Activated CD8-positive, alpha-beta T cell treated with anti-CD3 and anti-CD28 coated beads, Interleukin-2, amount 10 ng/mL, durations not matched to agents 7 days and 5 days (primary cell): Measurements from ENCODE around the gene SMIM44. TPM values are rescaled to one million over a fixed set of nuclear protein-coding genes. Genes with fewer than 3 reads are reported as not detected.

Experiments used
- ATAC-seq: fragments of 150-1000 bp; cut with Tn5 transposase; one replicate; pipeline ENCODE4 v1.10.0; 2021; ENCODE audit warnings: moderate library complexity
- CTCF ChIA-PET: fragments of 350-600 bp; sonication (Branson Sonifier 250); formaldehyde crosslinking; loops from one replicate; lab custom pipeline; 2021; ENCODE audit warnings: antibody characterized with exemption; lab: Charles Lee
- POLR2A ChIA-PET: fragments of 350-600 bp; sonication (Branson Sonifier 250); formaldehyde crosslinking; loops from one replicate; lab custom pipeline; 2021; ENCODE audit warnings: antibody characterized with exemption; lab: Charles Lee
- DNase-seq: peaks from one replicate; pipeline ENCODE4 v3.0.0-alpha.2; 2020
- H3K27ac Mint-ChIP-seq: one replicate; pipeline ENCODE4 v1.8.0; 2021; ENCODE audit warnings: mild to moderate bottlenecking, mixed read lengths
- H3K27me3 Mint-ChIP-seq: one replicate; pipeline ENCODE4 v1.8.0; 2021; ENCODE audit warnings: low read depth, mixed read lengths
- H3K36me3 Mint-ChIP-seq: one replicate; pipeline ENCODE4 v1.8.0; 2021; ENCODE audit warnings: low read depth, mixed read lengths
- H3K4me1 Mint-ChIP-seq: one replicate; pipeline ENCODE4 v1.8.0; 2021; ENCODE audit warnings: low read depth, mixed read lengths
- H3K4me3 Mint-ChIP-seq: one replicate; pipeline ENCODE4 v1.8.0; 2021; ENCODE audit warnings: mild to moderate bottlenecking, mixed read lengths
- H3K9me3 Mint-ChIP-seq: one replicate; pipeline ENCODE4 v1.8.0; 2022; ENCODE audit warnings: mixed read lengths; ENCODE audit not compliant: insufficient read depth
- total RNA-seq, 2 experiments: library from RNA; stranded (reverse); gene quantifications; one replicate each; pipeline ENCODE4 v1.2.3, GENCODE V29; 2021

The SMIM44 gene
- total RNA-seq, 2 experiments from 2014 or later: not detected

GRCh38 chr19:3479834-3480215 lies 3.4 kb downstream of the SMIM44 start:
- no peak overlapping the region for H3K27ac Mint-ChIP-seq
- DNase-seq (peak; percentile 56), ATAC-seq (peak; percentile 25)
- H3K4me1 Mint-ChIP-seq: peaks cover 16% of the 10 kb centered on the region
- no peaks in the 10 kb centered on the region for H3K36me3 Mint-ChIP-seq
- CTCF ChIA-PET: interaction anchor here (0.5 to 1.4 kb wide), 5 partner anchors 8 to 548 kb away, joined by 3 to 12 read pairs (median 3); no protein-coding TSS in a partner anchor
- POLR2A ChIA-PET: interaction anchor here (0.9 to 1.2 kb wide), 3 partner anchors 15 to 27 kb away, joined by 4 to 5 read pairs (median 5); partner anchors contain the start of genes DOHH and FZR1
- H3K9me3 Mint-ChIP-seq: no peaks in the 10 kb centered on the region
- H3K4me3 Mint-ChIP-seq: no peak overlapping the region
- H3K27me3 Mint-ChIP-seq: no peaks in the 10 kb centered on the region

- Mint-ChIP-seq H3K4me3 (peak overlapping the region; percentile 68), H3K27ac (peak overlapping the region; percentile 87), H3K9me3 (no peaks in the 10 kb centered on the region), H3K4me1 (peaks cover 16% of the 10 kb centered on the region), H3K36me3 (no peaks in the 10 kb centered on the region), H3K27me3 (no peaks in the 10 kb centered on the region)
- ATAC-seq: peak; percentile 64
- ChIA-PET CTCF (interaction anchor here (0.5 to 1.4 kb wide), 5 partner anchors 9 to 548 kb away, joined by 3 to 12 read pairs (median 3); no protein-coding TSS in a partner anchor), POLR2A (interaction anchor here (0.7 to 1.2 kb wide), 4 partner anchors 15 to 411 kb away, joined by 4 to 5 read pairs (median 5); partner anchors contain the start of genes DOHH and FZR1)
- DNase-seq: peak; percentile 84
Measured at GRCh38 chr19:3479177-3479833, 3.9 kb downstream of the SMIM44 start.

GRCh38 chr19:3478409-3479176 lies 4.6 kb downstream of the SMIM44 start:
- peak; percentile 65 for DNase-seq
- H3K27me3 Mint-ChIP-seq: no peaks in the 10 kb centered on the region
- ChIA-PET CTCF (interaction anchor here (0.9 to 1.4 kb wide), 3 partner anchors 9 to 174 kb away, joined by 3 to 12 read pairs (median 3); no protein-coding TSS in a partner anchor), POLR2A (interaction anchor here (0.7 to 1.2 kb wide), 4 partner anchors 16 to 411 kb away, joined by 4 to 5 read pairs (median 5); partner anchors contain the start of genes DOHH and FZR1)
- H3K4me3 Mint-ChIP-seq: peak overlapping the region; percentile 68
- H3K36me3 Mint-ChIP-seq: no peaks in the 10 kb centered on the region
- H3K9me3 Mint-ChIP-seq: no peaks in the 10 kb centered on the region
- peaks cover 16% of the 10 kb centered on the region for H3K4me1 Mint-ChIP-seq
- peak; percentile 40 for ATAC-seq
- peak overlapping the region; percentile 87 for H3K27ac Mint-ChIP-seq

GRCh38 chr19:3477951-3478350 lies 5.3 kb downstream of the SMIM44 start:
- CTCF ChIA-PET: no interaction called here

GRCh38 chr19:3477506-3477905 lies 5.7 kb downstream of the SMIM44 start:
- CTCF ChIA-PET: no interaction called here
- no peaks in the 10 kb centered on the region for H3K9me3 Mint-ChIP-seq
- ATAC-seq (no peak), DNase-seq (no peak)
- H3K36me3 Mint-ChIP-seq: no peaks in the 10 kb centered on the region
- no peak overlapping the region for H3K27ac Mint-ChIP-seq
- no peaks in the 10 kb centered on the region for H3K27me3 Mint-ChIP-seq
- peaks cover 16% of the 10 kb centered on the region for H3K4me1 Mint-ChIP-seq
- H3K4me3 Mint-ChIP-seq: no peak overlapping the region
- POLR2A ChIA-PET: no interaction called here

More at GRCh38 chr19:3477951-3478350, 5.3 kb downstream of the SMIM44 start:
- DNase-seq: no peak
- Mint-ChIP-seq H3K27ac (peak overlapping the region; percentile 40), H3K27me3 (no peaks in the 10 kb centered on the region), H3K36me3 (no peaks in the 10 kb centered on the region), H3K4me1 (peaks cover 16% of the 10 kb centered on the region), H3K4me3 (no peak overlapping the region), H3K9me3 (no peaks in the 10 kb centered on the region)
- no peak for ATAC-seq
- POLR2A ChIA-PET: no interaction called here

GRCh38 chr19:3476830-3477229 lies 6.4 kb downstream of the SMIM44 start:
- ATAC-seq (no peak), DNase-seq (no peak)
- Mint-ChIP-seq H3K27ac (no peak overlapping the region), H3K36me3 (no peaks in the 10 kb centered on the region), H3K4me1 (peaks cover 16% of the 10 kb centered on the region), H3K9me3 (no peaks in the 10 kb centered on the region), H3K4me3 (no peak overlapping the region), H3K27me3 (no peaks in the 10 kb centered on the region)
- ChIA-PET CTCF (no interaction called here), POLR2A (no interaction called here)

- Mint-ChIP-seq H3K27ac (no peak overlapping the region), H3K4me3 (no peak overlapping the region), H3K9me3 (no peaks in the 10 kb centered on the region), H3K4me1 (peaks cover 16% of the 10 kb centered on the region), H3K36me3 (no peaks in the 10 kb centered on the region), H3K27me3 (no peaks in the 10 kb centered on the region)
- DNase-seq (no peak), ATAC-seq (no peak)
- CTCF ChIA-PET: no interaction called here
- POLR2A ChIA-PET: no interaction called here
Measured at GRCh38 chr19:3475449-3475848, 7.8 kb downstream of the SMIM44 start.

GRCh38 chr19:3474614-3475013 lies 8.6 kb downstream of the SMIM44 start:
- DNase-seq: no peak
- Mint-ChIP-seq H3K4me1 (peaks cover 16% of the 10 kb centered on the region), H3K36me3 (no peaks in the 10 kb centered on the region), H3K4me3 (no peak overlapping the region), H3K9me3 (no peaks in the 10 kb centered on the region), H3K27me3 (no peaks in the 10 kb centered on the region), H3K27ac (no peak overlapping the region)
- ATAC-seq: no peak
- POLR2A ChIA-PET: no interaction called here
- CTCF ChIA-PET: no interaction called here

GRCh38 chr19:3474010-3474409 lies 9.2 kb downstream of the SMIM44 start:
- no peaks in the 10 kb centered on the region for H3K36me3 Mint-ChIP-seq
- H3K9me3 Mint-ChIP-seq: no peaks in the 10 kb centered on the region
- H3K4me1 Mint-ChIP-seq: peaks cover 11% of the 10 kb centered on the region
- ChIA-PET POLR2A (no interaction called here), CTCF (no interaction called here)
- H3K4me3 Mint-ChIP-seq: no peak overlapping the region
- no peaks in the 10 kb centered on the region for H3K27me3 Mint-ChIP-seq
- ATAC-seq (no peak), DNase-seq (no peak)
- H3K27ac Mint-ChIP-seq: no peak overlapping the region

- ATAC-seq (peak; percentile 41), DNase-seq (peak; percentile 42)
- H3K4me1 Mint-ChIP-seq: no peaks in the 10 kb centered on the region
- no peak overlapping the region for H3K4me3 Mint-ChIP-seq
- no peaks in the 10 kb centered on the region for H3K36me3 Mint-ChIP-seq
- ChIA-PET CTCF (interaction anchor here (0.8 to 2.0 kb wide), 11 partner anchors 8 to 167 kb away, joined by 3 to 17 read pairs (median 6); no protein-coding TSS in a partner anchor), POLR2A (no interaction called here)
- H3K27ac Mint-ChIP-seq: no peak overlapping the region
- no peaks in the 10 kb centered on the region for H3K9me3 Mint-ChIP-seq
- no peaks in the 10 kb centered on the region for H3K27me3 Mint-ChIP-seq
Measured at GRCh38 chr19:3471954-3472655, 11.1 kb downstream of the SMIM44 start.

GRCh38 chr19:3470500-3471128 lies 12.6 kb downstream of the SMIM44 start:
- ChIA-PET POLR2A (no interaction called here), CTCF (interaction anchor here (1.0 to 2.1 kb wide), 4 partner anchors 14 to 87 kb away, joined by 3 to 6 read pairs (median 4); partner anchors contain the start of gene MFSD12)
- Mint-ChIP-seq H3K4me1 (no peaks in the 10 kb centered on the region), H3K27me3 (no peaks in the 10 kb centered on the region), H3K27ac (no peak overlapping the region), H3K9me3 (no peaks in the 10 kb centered on the region), H3K36me3 (no peaks in the 10 kb centered on the region), H3K4me3 (no peak overlapping the region)
- DNase-seq (no peak), ATAC-seq (no peak)
